Liver (tissue), 9 donors: ENCODE results near the gene EXOC6B. TPM values are rescaled to one million over a fixed set of nuclear protein-coding genes. Genes with fewer than 3 reads are reported as not detected.

Experiments
- DNase-seq: peaks from one replicate; pipeline ENCODE4 v3.0.0-alpha.2; 2017; ENCODE audit warnings: low spot score
- H3K27ac ChIP-seq, 2 donors: one replicate each; pipeline ENCODE4 v1.7.0; 2013; ENCODE audit warnings: inconsistent platforms in 2 of 2, low read length in 2 of 2, control low read depth in 1 of 2, low read depth in 1 of 2, mild to moderate bottlenecking in 1 of 2
- H3K27me3 ChIP-seq, 4 donors: one replicate each; pipeline versions ENCODE4 v1.6.1 to v1.7.0; 2013; ENCODE audit warnings: low read length in 3 of 4, inconsistent platforms in 1 of 4, mild to moderate bottlenecking in 1 of 4, moderate library complexity in 1 of 4; ENCODE audit not compliant: control insufficient read depth in 4 of 4, insufficient read depth in 4 of 4
- H3K36me3 ChIP-seq, 4 donors: one replicate each; pipeline versions ENCODE4 v1.6.1 to v1.7.0; 2013; ENCODE audit warnings: low read length in 3 of 4, mild to moderate bottlenecking in 3 of 4, low read depth in 1 of 4, moderate library complexity in 1 of 4; ENCODE audit not compliant: control insufficient read depth in 4 of 4, insufficient read depth in 3 of 4
- H3K4me1 ChIP-seq, 4 donors: one replicate each; pipeline versions ENCODE4 v1.6.1 to v1.7.0; 2013; ENCODE audit warnings: low read length in 3 of 4, mild to moderate bottlenecking in 3 of 4, moderate library complexity in 1 of 4; ENCODE audit not compliant: control insufficient read depth in 4 of 4, insufficient read depth in 4 of 4
- H3K4me3 ChIP-seq, 3 donors: one replicate each; pipeline versions ENCODE4 v1.6.1 to v1.7.0; 2013; ENCODE audit warnings: low read length in 3 of 3, control low read depth in 1 of 3, low read depth in 1 of 3, mild to moderate bottlenecking in 1 of 3
- H3K9ac ChIP-seq, 2 donors: one replicate each; pipeline ENCODE4 v1.7.0; 2013; ENCODE audit warnings: low read length in 2 of 2, mild to moderate bottlenecking in 2 of 2, moderate library complexity in 2 of 2, control low read depth in 1 of 2, low read depth in 1 of 2
- H3K9me3 ChIP-seq, 4 donors: one replicate each; pipeline versions ENCODE4 v1.6.1 to v1.7.0; 2013; ENCODE audit warnings: low read length in 3 of 4; ENCODE audit not compliant: control insufficient read depth in 4 of 4
- EGR1 ChIP-seq, 2 donors: IDR thresholded peaks; 2 replicates each; pipeline ENCODE4 v1.6.1; 2016 to 2018; ENCODE audit warnings: antibody characterized with exemption in 2 of 2, low read depth in 2 of 2
- FOXA1 ChIP-seq: IDR thresholded peaks from 2 replicates; pipeline ENCODE4 v1.6.1; 2016; ENCODE audit warnings: antibody characterized with exemption
- FOXA2 ChIP-seq: IDR thresholded peaks from 2 replicates; pipeline ENCODE4 v1.6.1; 2016; ENCODE audit warnings: antibody characterized with exemption
- GABPA ChIP-seq, 2 donors: IDR thresholded peaks in 1 of 2; conservative IDR thresholded peaks in 1 of 2; 2 replicates each; pipeline ENCODE4 v1.6.1; 2016; ENCODE audit warnings: antibody characterized with exemption in 2 of 2, mild to moderate bottlenecking in 1 of 2, moderate library complexity in 1 of 2
- HNF4A ChIP-seq, 2 donors: conservative IDR thresholded peaks; 2 replicates each; pipeline ENCODE4 v1.6.1; 2016; ENCODE audit warnings: antibody characterized with exemption in 2 of 2, mild to moderate bottlenecking in 2 of 2
- HNF4G ChIP-seq: IDR thresholded peaks from 2 replicates; pipeline ENCODE4 v1.6.1; 2016; ENCODE audit warnings: antibody characterized with exemption
- JUND ChIP-seq, 2 donors: IDR thresholded peaks; 2 replicates each; pipeline ENCODE4 v1.6.1; 2016; ENCODE audit warnings: antibody characterized with exemption in 2 of 2
- NR2F2 ChIP-seq: IDR thresholded peaks from 2 replicates; pipeline ENCODE4 v1.6.1; 2016; ENCODE audit warnings: antibody characterized with exemption
- RXRA ChIP-seq, 2 donors: IDR thresholded peaks; 2 replicates each; pipeline ENCODE4 v1.6.1; 2017 to 2018; ENCODE audit warnings: antibody characterized with exemption in 2 of 2, mild to moderate bottlenecking in 1 of 2
- SP1 ChIP-seq: IDR thresholded peaks from 2 replicates; pipeline ENCODE4 v1.6.1; 2018; ENCODE audit warnings: antibody characterized with exemption, mild to moderate bottlenecking
- YY1 ChIP-seq: IDR thresholded peaks from 2 replicates; pipeline ENCODE4 v1.6.1; 2016; ENCODE audit warnings: antibody characterized with exemption, mild to moderate bottlenecking
- WGBS: extraction: QIAGEN DNeasy Blood & Tissue Kit; methylation state at CpG from one replicate; pipeline ENCODE4 v1.1.7; 2013; 5-methylcytosine and 5-hydroxymethylcytosine counted together
- polyA plus RNA-seq, 2 donors: library from polyadenylated mRNA; stranded (reverse) in 1 of 2; unstranded in 1 of 2; fragments of 200-250 nt in 1 of 2; fragments of >200 nt in 1 of 2; fragmentation: Nextera tagmentation in 1 of 2; extraction: Ambion mirVana in 1 of 2; gene quantifications; one replicate each; pipeline versions ENCODE4 v1.2.1 to v1.2.3, GENCODE V29; 2013 to 2015
- total RNA-seq, 2 donors: library from RNA; depleted of rRNA; stranded (reverse); fragments of >200 nt; gene quantifications; one replicate each; pipeline ENCODE4 v1.2.3, GENCODE V29; 2014
- TF ChIP-seq, protein P1 (sequence below): fragments of 150-350 bp; IDR thresholded peaks from 2 replicates; pipeline ENCODE4 v1.5.1; 2017; ENCODE audit warnings: improper control_type of control experiment, low read depth, low read length; ENCODE audit not compliant: missing input control
- TF ChIP-seq, protein P2 (sequence below): IDR thresholded peaks from 2 replicates; pipeline ENCODE4 v1.6.1; 2016; ENCODE audit warnings: antibody characterized with exemption
- TF ChIP-seq, protein P3 (sequence below): IDR thresholded peaks from 2 replicates; pipeline ENCODE4 v1.6.1; 2016; ENCODE audit warnings: antibody characterized with exemption, mild to moderate bottlenecking
- TF ChIP-seq, protein P4 (sequence below): IDR thresholded peaks from 2 replicates; pipeline ENCODE4 v1.6.1; 2016; ENCODE audit warnings: antibody characterized with exemption
- donor health status: healthy.
- donor health status: healthy.
- donor health status: healthy.
- donor health status: healthy.
- donor health status: healthy.

EXOC6B gene
- total and polyA plus RNA-seq, 4 donors: 1.7 to 9.5 (median 5.5) TPM

DNA sequence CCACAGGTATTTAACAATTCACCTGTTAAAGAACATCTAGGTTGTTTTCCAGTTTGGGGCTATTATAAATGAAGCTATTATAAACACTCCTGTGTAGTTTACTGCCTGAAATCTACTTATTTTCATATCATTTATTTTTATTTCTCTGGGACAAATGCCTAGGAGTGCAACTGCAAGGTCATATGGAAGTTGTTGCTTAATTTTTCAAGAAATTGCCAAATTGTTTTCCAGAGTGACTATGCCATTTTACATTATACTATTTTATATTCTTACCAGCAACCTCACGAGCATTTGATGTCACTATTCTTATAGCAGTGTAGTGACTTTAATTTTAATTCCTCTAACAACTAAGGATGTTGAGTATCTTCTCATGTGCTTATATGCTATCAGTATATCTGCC, 298.4 kb downstream of the EXOC6B start:
- Histone ChIP-seq H3K4me1 (no peaks in the 10 kb centered on the region), H3K9ac (no peak overlapping the region), H3K36me3 (no peaks in the 10 kb centered on the region), H3K4me3 (no peak overlapping the region), H3K9me3 (no peaks in the 10 kb centered on the region), H3K27me3 (no peaks in the 10 kb centered on the region), H3K27ac (no peak overlapping the region)
- WGBS: 94% methylated on average over 1 of the region's 1 CpG
- no peak for TF ChIP-seq HNF4G
- TF ChIP-seq FOXA2: no peak
- TF ChIP-seq, protein P1, sequence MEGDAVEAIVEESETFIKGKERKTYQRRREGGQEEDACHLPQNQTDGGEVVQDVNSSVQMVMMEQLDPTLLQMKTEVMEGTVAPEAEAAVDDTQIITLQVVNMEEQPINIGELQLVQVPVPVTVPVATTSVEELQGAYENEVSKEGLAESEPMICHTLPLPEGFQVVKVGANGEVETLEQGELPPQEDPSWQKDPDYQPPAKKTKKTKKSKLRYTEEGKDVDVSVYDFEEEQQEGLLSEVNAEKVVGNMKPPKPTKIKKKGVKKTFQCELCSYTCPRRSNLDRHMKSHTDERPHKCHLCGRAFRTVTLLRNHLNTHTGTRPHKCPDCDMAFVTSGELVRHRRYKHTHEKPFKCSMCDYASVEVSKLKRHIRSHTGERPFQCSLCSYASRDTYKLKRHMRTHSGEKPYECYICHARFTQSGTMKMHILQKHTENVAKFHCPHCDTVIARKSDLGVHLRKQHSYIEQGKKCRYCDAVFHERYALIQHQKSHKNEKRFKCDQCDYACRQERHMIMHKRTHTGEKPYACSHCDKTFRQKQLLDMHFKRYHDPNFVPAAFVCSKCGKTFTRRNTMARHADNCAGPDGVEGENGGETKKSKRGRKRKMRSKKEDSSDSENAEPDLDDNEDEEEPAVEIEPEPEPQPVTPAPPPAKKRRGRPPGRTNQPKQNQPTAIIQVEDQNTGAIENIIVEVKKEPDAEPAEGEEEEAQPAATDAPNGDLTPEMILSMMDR: no peak
- TF ChIP-seq, protein P2, sequence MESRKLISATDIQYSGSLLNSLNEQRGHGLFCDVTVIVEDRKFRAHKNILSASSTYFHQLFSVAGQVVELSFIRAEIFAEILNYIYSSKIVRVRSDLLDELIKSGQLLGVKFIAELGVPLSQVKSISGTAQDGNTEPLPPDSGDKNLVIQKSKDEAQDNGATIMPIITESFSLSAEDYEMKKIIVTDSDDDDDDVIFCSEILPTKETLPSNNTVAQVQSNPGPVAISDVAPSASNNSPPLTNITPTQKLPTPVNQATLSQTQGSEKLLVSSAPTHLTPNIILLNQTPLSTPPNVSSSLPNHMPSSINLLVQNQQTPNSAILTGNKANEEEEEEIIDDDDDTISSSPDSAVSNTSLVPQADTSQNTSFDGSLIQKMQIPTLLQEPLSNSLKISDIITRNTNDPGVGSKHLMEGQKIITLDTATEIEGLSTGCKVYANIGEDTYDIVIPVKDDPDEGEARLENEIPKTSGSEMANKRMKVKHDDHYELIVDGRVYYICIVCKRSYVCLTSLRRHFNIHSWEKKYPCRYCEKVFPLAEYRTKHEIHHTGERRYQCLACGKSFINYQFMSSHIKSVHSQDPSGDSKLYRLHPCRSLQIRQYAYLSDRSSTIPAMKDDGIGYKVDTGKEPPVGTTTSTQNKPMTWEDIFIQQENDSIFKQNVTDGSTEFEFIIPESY: no peak
- TF ChIP-seq, protein P3, sequence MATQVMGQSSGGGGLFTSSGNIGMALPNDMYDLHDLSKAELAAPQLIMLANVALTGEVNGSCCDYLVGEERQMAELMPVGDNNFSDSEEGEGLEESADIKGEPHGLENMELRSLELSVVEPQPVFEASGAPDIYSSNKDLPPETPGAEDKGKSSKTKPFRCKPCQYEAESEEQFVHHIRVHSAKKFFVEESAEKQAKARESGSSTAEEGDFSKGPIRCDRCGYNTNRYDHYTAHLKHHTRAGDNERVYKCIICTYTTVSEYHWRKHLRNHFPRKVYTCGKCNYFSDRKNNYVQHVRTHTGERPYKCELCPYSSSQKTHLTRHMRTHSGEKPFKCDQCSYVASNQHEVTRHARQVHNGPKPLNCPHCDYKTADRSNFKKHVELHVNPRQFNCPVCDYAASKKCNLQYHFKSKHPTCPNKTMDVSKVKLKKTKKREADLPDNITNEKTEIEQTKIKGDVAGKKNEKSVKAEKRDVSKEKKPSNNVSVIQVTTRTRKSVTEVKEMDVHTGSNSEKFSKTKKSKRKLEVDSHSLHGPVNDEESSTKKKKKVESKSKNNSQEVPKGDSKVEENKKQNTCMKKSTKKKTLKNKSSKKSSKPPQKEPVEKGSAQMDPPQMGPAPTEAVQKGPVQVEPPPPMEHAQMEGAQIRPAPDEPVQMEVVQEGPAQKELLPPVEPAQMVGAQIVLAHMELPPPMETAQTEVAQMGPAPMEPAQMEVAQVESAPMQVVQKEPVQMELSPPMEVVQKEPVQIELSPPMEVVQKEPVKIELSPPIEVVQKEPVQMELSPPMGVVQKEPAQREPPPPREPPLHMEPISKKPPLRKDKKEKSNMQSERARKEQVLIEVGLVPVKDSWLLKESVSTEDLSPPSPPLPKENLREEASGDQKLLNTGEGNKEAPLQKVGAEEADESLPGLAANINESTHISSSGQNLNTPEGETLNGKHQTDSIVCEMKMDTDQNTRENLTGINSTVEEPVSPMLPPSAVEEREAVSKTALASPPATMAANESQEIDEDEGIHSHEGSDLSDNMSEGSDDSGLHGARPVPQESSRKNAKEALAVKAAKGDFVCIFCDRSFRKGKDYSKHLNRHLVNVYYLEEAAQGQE: no peak
- no peak for TF ChIP-seq EGR1 (IDR thresholded peaks at IDR 0.05; ENCODE audit: low read depth in 2 of 2)
- TF ChIP-seq YY1: no peak
- no peak for TF ChIP-seq NR2F2
- TF ChIP-seq JUND (IDR thresholded peaks at IDR 0.05): no peak
- no peak for TF ChIP-seq SP1
- DNase-seq: no peak

DNA sequence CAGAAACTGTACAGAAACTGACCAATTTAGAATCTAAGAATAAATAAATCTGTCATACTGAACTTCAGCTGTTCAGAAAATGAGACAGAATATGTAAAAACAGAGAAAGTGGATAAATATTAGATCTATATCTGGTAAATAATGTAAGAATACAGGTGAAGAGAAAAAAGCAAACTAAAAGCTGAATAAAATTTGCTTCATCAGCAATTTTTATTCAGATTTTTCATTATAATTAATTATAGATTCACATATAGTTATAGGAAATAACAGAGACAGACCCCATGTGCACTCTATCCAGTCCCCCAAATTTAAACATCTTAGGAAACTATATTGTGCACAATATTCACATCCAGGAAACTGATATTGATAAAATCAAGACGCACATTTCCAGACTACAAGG, 299.2 kb downstream of the EXOC6B start:
- H3K4me1 ChIP-seq: no peaks in the 10 kb centered on the region
- no peak overlapping the region for H3K27ac ChIP-seq
- H3K27me3 ChIP-seq: no peaks in the 10 kb centered on the region
- no peak for TF ChIP-seq FOXA1
- TF ChIP-seq SP1: no peak
- TF ChIP-seq HNF4A (conservative IDR thresholded peaks at IDR 0.05): no peak
- TF ChIP-seq RXRA (IDR thresholded peaks at IDR 0.05): no peak
- TF ChIP-seq, protein P4, sequence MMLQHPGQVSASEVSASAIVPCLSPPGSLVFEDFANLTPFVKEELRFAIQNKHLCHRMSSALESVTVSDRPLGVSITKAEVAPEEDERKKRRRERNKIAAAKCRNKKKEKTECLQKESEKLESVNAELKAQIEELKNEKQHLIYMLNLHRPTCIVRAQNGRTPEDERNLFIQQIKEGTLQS: no peak
- no peak for TF ChIP-seq EGR1 (IDR thresholded peaks at IDR 0.05; ENCODE audit: low read depth in 2 of 2)
- TF ChIP-seq, protein P3: no peak
- TF ChIP-seq GABPA (IDR thresholded peaks at IDR 0.05 in 1 of 2, conservative IDR thresholded peaks at IDR 0.05 in 1 of 2): no peak
- 83% methylated on average over 1 of the region's 1 CpG for WGBS
- no peak for DNase-seq
- H3K9ac ChIP-seq: no peak overlapping the region
- H3K36me3 ChIP-seq: no peaks in the 10 kb centered on the region
- H3K9me3 ChIP-seq: no peaks in the 10 kb centered on the region
- no peak overlapping the region for H3K4me3 ChIP-seq
